PC-3 (cell line): ENCODE results near the gene CPT1C. TPM values are rescaled to one million over a fixed set of nuclear protein-coding genes. Genes with fewer than 3 reads are reported as not detected.

Experiments
- ATAC-seq: fragments of 200-7000 bp; cut with Tn5 transposase; 2 replicates; pipeline ENCODE4 v1.9.1; 2020; ENCODE audit warnings: mild to moderate bottlenecking, moderate library complexity
- BruUV-seq: library from RNA; stranded (reverse); fragments of 400-500 nt; replicated peaks from 2 replicates; lab custom pipeline; 2021; lab: Mats Ljungman, UMichigan
- CTCF ChIA-PET: fragments of 300-600 bp; sonication (Branson Sonifier 250); formaldehyde crosslinking; loops from one replicate; lab custom pipeline; 2022; ENCODE audit warnings: antibody characterized with exemption; lab: Charles Lee
- POLR2A ChIA-PET: fragments of 300-600 bp; sonication (Branson Sonifier 250); formaldehyde crosslinking; loops from one replicate; lab custom pipeline; 2022; ENCODE audit warnings: antibody characterized with exemption; ENCODE audit not compliant: unreplicated experiment; lab: Charles Lee
- DNase-seq: peaks from one replicate; pipeline ENCODE4 v3.0.0-alpha.2; 2015
- H2AFZ ChIP-seq: fragments of 300-600 bp; sonication (generic); 2 replicates; pipeline ENCODE4 v1.6.0; 2016; ENCODE audit warnings: antibody characterized with exemption, low read length
- H3F3A ChIP-seq: fragments of 300-600 bp; sonication (generic); one replicate; pipeline ENCODE4 v1.6.0; 2017; ENCODE audit warnings: antibody characterized with exemption, low read length, control low read depth, mild to moderate bottlenecking; ENCODE audit not compliant: unreplicated experiment
- H3K27ac ChIP-seq: fragments of 300-600 bp; sonication (generic); 2 replicates; pipeline ENCODE4 v1.5.1; 2016; ENCODE audit warnings: mild to moderate bottlenecking, low read length
- H3K27me3 ChIP-seq: fragments of 300-600 bp; sonication (generic); 2 replicates; pipeline ENCODE4 v1.6.1; 2016; ENCODE audit warnings: low read length, mixed read lengths
- H3K36me3 ChIP-seq: fragments of 300-600 bp; sonication (generic); 2 replicates; pipeline ENCODE4 v1.6.1; 2016; ENCODE audit warnings: low read depth, mixed run types, low read length, mixed read lengths
- H3K4me1 ChIP-seq: fragments of 300-600 bp; sonication (generic); 2 replicates; pipeline ENCODE4 v1.5.1; 2016; ENCODE audit warnings: low read length; ENCODE audit not compliant: insufficient read depth
- H3K4me2 ChIP-seq: fragments of 300-600 bp; sonication (generic); 2 replicates; pipeline ENCODE4 v1.6.0; 2016; ENCODE audit warnings: low read length
- H3K4me3 ChIP-seq: fragments of 300-600 bp; sonication (generic); 2 replicates; pipeline ENCODE4 v1.5.1; 2016; ENCODE audit warnings: mild to moderate bottlenecking, low read length, mixed read lengths
- H3K79me2 ChIP-seq: fragments of 300-600 bp; sonication (generic); 2 replicates; pipeline ENCODE4 v1.6.1; 2017; ENCODE audit warnings: low read length, mixed read lengths
- H3K9ac ChIP-seq: fragments of 300-600 bp; sonication (generic); 2 replicates; pipeline ENCODE4 v1.6.0; 2016; ENCODE audit warnings: mild to moderate bottlenecking, low read length
- H3K9me2 ChIP-seq: fragments of 300-600 bp; sonication (generic); replicated peaks from 2 replicates; pipeline ENCODE4 v1.6.1; 2016; ENCODE audit warnings: mixed run types, low read length, mixed read lengths
- H3K9me3 ChIP-seq: fragments of 300-600 bp; sonication (generic); 2 replicates; pipeline ENCODE4 v1.6.1; 2016; ENCODE audit warnings: low read length, mixed read lengths
- H4K20me1 ChIP-seq: fragments of 300-600 bp; sonication (generic); 2 replicates; pipeline ENCODE4 v1.6.1; 2016; ENCODE audit warnings: low read length, mixed read lengths
- CTCF ChIP-seq: fragments of 300-600 bp; sonication (generic); conservative IDR thresholded peaks from 2 replicates; pipeline ENCODE4 v1.5.1; 2017; ENCODE audit warnings: antibody characterized with exemption, low read depth, mild to moderate bottlenecking, low read length
- EZH2 ChIP-seq: fragments of 300-600 bp; sonication (generic); IDR thresholded peaks from one replicate; pipeline ENCODE4 v1.6.1; 2017; ENCODE audit warnings: antibody characterized with exemption, mild to moderate bottlenecking, low read length; ENCODE audit not compliant: unreplicated experiment
- EZH2phosphoT487 ChIP-seq: fragments of 300-600 bp; sonication (generic); IDR thresholded peaks from 2 replicates; pipeline ENCODE4 v1.6.1; 2018; ENCODE audit warnings: mild to moderate bottlenecking, antibody characterized with exemption, low read length, borderline replicate concordance
- intact Hi-C: fragments of 100-400 bp; cut with micrococcal nuclease; formaldehyde crosslinking; loops from 2 replicates; pipeline ENCODE4 v1.9.0; 2023
- total RNA-seq: library from RNA; depleted of rRNA; stranded (reverse); fragments of >200 nt; gene quantifications from 2 replicates; pipeline ENCODE4 v1.2.3, GENCODE V29; 2014

CPT1C gene
- total RNA-seq, 1 experiment from 2014 or later = 11.5 TPM

- no TSS peak for BruUV-seq
- ATAC-seq (no peak), DNase-seq (no peak)
- Histone ChIP-seq H3F3A (no peaks in the 10 kb centered on the region), H2AFZ (no peak overlapping the region), H3K79me2 (no peaks in the 10 kb centered on the region), H3K27me3 (no peaks in the 10 kb centered on the region), H3K4me2 (no peak overlapping the region), H3K9ac (no peak overlapping the region), H4K20me1 (no peaks in the 10 kb centered on the region), H3K9me3 (no peaks in the 10 kb centered on the region), H3K9me2 (no peaks in the 10 kb centered on the region), H3K36me3 (no peaks in the 10 kb centered on the region), H3K4me3 (no peak overlapping the region), H3K4me1 (no peaks in the 10 kb centered on the region), H3K27ac (no peak overlapping the region)
- intact Hi-C loops = no loop called here
- ChIA-PET CTCF (interaction anchor here (0.6 kb wide), 1 partner anchor 58 kb away, joined by 4 read pairs; the partner anchor contains the start of gene SCAF1), POLR2A (no interaction called here)
- no peak for TF ChIP-seq EZH2
- TF ChIP-seq CTCF = no peak
- TF ChIP-seq EZH2phosphoT487 = no peak
These were observed 8.4 kb downstream of the CPT1C start for GRCh38 chr19:49699364-49699763.

- Histone ChIP-seq H2AFZ (no peak overlapping the region), H3F3A (no peaks in the 10 kb centered on the region), H3K4me3 (no peak overlapping the region), H3K27ac (no peak overlapping the region), H3K9me3 (no peaks in the 10 kb centered on the region), H3K27me3 (no peaks in the 10 kb centered on the region), H3K4me1 (no peaks in the 10 kb centered on the region), H3K36me3 (no peaks in the 10 kb centered on the region), H3K9ac (no peak overlapping the region), H3K9me2 (no peaks in the 10 kb centered on the region), H4K20me1 (no peaks in the 10 kb centered on the region), H3K4me2 (no peak overlapping the region), H3K79me2 (no peaks in the 10 kb centered on the region)
- BruUV-seq = no TSS peak
- intact Hi-C loops = no loop called here
- TF ChIP-seq EZH2phosphoT487 (no peak), EZH2 (no peak), CTCF (no peak)
- DNase-seq (no peak), ATAC-seq (no peak)
- POLR2A ChIA-PET = no interaction called here
- CTCF ChIA-PET = no interaction called here
These were observed 9.6 kb downstream of the CPT1C start for GRCh38 chr19:49700563-49700962.

GRCh38 chr19:49701271-49701786 is 10.4 kb downstream of the CPT1C start:
- Histone ChIP-seq H3K79me2 (no peaks in the 10 kb centered on the region), H3F3A (no peaks in the 10 kb centered on the region), H4K20me1 (no peaks in the 10 kb centered on the region), H3K9me2 (no peaks in the 10 kb centered on the region), H3K27me3 (no peaks in the 10 kb centered on the region), H3K4me3 (no peak overlapping the region), H3K27ac (no peak overlapping the region), H3K4me2 (no peak overlapping the region), H3K9me3 (no peaks in the 10 kb centered on the region), H3K9ac (no peak overlapping the region), H3K4me1 (no peaks in the 10 kb centered on the region), H2AFZ (no peak overlapping the region), H3K36me3 (no peaks in the 10 kb centered on the region)
- intact Hi-C loops = no loop called here
- CTCF ChIA-PET = no interaction called here
- ATAC-seq = no peak
- BruUV-seq = no TSS peak
- POLR2A ChIA-PET = no interaction called here
- TF ChIP-seq EZH2phosphoT487 (no peak), CTCF (no peak), EZH2 (no peak)
- DNase-seq = no peak
